Endothelial cell of hepatic sinusoid (primary cell): Measurements from ENCODE around the gene MDM4.
"Not testable (repeated sequence)": the region's sequence is repeated elsewhere in the genome, so short reads cannot be mapped to it uniquely, and the experiment has no call there.

Experiments used
- in situ Hi-C: cut with HindIII; loops from 2 replicates; pipeline ENCODE4 v1.10.0; 2017; ENCODE audit warnings: low sequenced_read_pairs

Gene MDM4

GRCh38 chr1:204560002-204560401 lies 43.8 kb downstream of the MDM4 start:
- in situ Hi-C loops = not testable (repeated sequence)

GRCh38 chr1:204560590-204561150 lies 44.5 kb downstream of the MDM4 start:
- in situ Hi-C loops = no loop called here

GRCh38 chr1:204562075-204562990 lies 46.1 kb downstream of the MDM4 start:
- in situ Hi-C loops = no loop called here

GRCh38 chr1:204563307-204563706 lies 47.1 kb downstream of the MDM4 start:
- in situ Hi-C loops = no loop called here

- in situ Hi-C loops = no loop called here
Observed at GRCh38 chr1:204563780-204564179, 47.6 kb downstream of the MDM4 start.

- in situ Hi-C loops = no loop called here
Observed at GRCh38 chr1:204564835-204565234, 48.6 kb downstream of the MDM4 start.

GRCh38 chr1:204565617-204566582 lies 49.7 kb downstream of the MDM4 start:
- in situ Hi-C loops = no loop called here

- in situ Hi-C loops = no loop called here
Observed at GRCh38 chr1:204566583-204566955, 50.4 kb downstream of the MDM4 start.

GRCh38 chr1:204567071-204567470 lies 50.9 kb downstream of the MDM4 start:
- in situ Hi-C loops = no loop called here

GRCh38 chr1:204568576-204569315 lies 52.5 kb downstream of the MDM4 start:
- in situ Hi-C loops = no loop called here

GRCh38 chr1:204569478-204569877 lies 53.3 kb downstream of the MDM4 start:
- in situ Hi-C loops = no loop called here

GRCh38 chr1:204570021-204570420 lies 53.8 kb downstream of the MDM4 start:
- in situ Hi-C loops = not testable (repeated sequence)

GRCh38 chr1:204571128-204571527 lies 54.9 kb downstream of the MDM4 start:
- in situ Hi-C loops = no loop called here

- in situ Hi-C loops = no loop called here
Observed at GRCh38 chr1:204571631-204572030, 55.4 kb downstream of the MDM4 start.

GRCh38 chr1:204572923-204573922 lies 57.0 kb downstream of the MDM4 start:
- in situ Hi-C loops = no loop called here

- in situ Hi-C loops = no loop called here
Observed at GRCh38 chr1:204574016-204574864, 58.0 kb downstream of the MDM4 start.

- in situ Hi-C loops = no loop called here
Observed at GRCh38 chr1:204574865-204575163, 58.6 kb downstream of the MDM4 start.
